ENCODE data around the gene CAPZB.

- no peak for TF ChIP-seq TAF1 (IDR thresholded peaks at IDR 0.05; ENCODE audit: low read depth)
- TF ChIP-seq CTCF (IDR thresholded peaks at IDR 0.05; ENCODE audit: poor library complexity, severe bottlenecking), result no peak
- no peak for TF ChIP-seq RAD21 (conservative IDR thresholded peaks at IDR 0.05)
- TF ChIP-seq EP300 (conservative IDR thresholded peaks at IDR 0.05; ENCODE audit: poor library complexity, severe bottlenecking), result no peak
- no peak for TF ChIP-seq REST (IDR thresholded peaks at IDR 0.05; ENCODE audit: borderline replicate concordance)
- TF ChIP-seq EZH2 (IDR thresholded peaks at IDR 0.05; ENCODE audit: borderline replicate concordance, insufficient read depth, low read length, poor library complexity, severe bottlenecking), result no peak
- TF ChIP-seq POLR2AphosphoS5 (IDR thresholded peaks at IDR 0.05), result no peak
These were observed 152.5 kb downstream of the CAPZB start for GRCh38 chr1:19332832-19333231.
